Panc1 (cell line): ENCODE data around the gene LUC7L.

ENCODE experiments used
- SIN3A ChIP-seq: IDR thresholded peaks from 2 replicates; pipeline ENCODE4 v1.6.1; 2012; ENCODE audit warnings: low read depth, mild to moderate bottlenecking, low read length, moderate library complexity, borderline replicate concordance; ENCODE audit not compliant: insufficient read depth
- TCF7L2 ChIP-seq: IDR thresholded peaks from 2 replicates; pipeline ENCODE4 v1.6.1; 2011; ENCODE audit warnings: mild to moderate bottlenecking, low read depth, low read length, inconsistent platforms
- TF ChIP-seq, protein P1 (sequence below): fragments of 450-650 bp; IDR thresholded peaks from 2 replicates; pipeline ENCODE4 v1.5.1; 2017; ENCODE audit warnings: mild to moderate bottlenecking

DNA sequence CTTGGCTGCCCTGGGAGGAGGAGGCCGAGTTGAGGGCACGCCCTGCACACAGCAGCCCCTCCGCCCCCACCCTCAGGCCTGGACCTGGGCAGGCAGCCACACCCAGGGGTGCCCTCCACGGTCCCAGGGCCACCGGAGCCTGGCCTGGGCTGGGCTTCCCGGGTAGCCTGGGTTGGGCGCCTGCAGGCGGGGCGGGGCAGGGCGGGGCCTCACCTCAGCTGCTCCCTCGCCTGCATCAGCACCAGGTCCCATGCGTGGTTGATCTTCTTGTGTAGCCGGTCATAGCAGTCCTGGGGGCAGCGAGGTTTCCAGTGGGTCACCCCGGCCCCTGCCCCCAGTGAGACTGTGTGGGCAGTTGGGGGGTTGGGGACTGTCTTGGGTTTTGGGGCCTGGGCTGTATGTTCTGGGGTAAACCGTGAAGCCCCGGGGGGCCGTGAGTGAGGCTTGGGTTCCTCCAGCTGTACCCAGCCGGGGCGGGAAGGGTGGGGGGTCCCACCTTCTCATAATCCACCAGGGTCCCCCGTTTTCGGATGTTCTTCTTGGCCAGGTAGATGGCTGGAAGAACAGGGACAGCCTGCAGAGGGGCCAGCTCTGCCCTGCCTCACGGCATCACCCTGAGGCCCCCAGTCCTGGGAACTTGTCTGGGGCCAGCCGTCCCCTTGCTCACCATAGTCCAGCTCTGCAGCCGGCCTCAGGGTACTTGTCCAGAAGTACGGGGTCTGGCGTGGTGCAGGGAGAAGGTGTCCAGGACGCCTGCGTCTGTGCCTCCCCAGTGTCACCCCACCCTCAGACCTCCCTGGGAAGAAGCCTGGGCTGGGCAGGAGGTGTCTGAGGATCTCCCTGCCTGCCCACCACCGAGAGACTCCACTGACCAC lies 44.5 kb upstream of the LUC7L start:
- TF ChIP-seq, protein P1, sequence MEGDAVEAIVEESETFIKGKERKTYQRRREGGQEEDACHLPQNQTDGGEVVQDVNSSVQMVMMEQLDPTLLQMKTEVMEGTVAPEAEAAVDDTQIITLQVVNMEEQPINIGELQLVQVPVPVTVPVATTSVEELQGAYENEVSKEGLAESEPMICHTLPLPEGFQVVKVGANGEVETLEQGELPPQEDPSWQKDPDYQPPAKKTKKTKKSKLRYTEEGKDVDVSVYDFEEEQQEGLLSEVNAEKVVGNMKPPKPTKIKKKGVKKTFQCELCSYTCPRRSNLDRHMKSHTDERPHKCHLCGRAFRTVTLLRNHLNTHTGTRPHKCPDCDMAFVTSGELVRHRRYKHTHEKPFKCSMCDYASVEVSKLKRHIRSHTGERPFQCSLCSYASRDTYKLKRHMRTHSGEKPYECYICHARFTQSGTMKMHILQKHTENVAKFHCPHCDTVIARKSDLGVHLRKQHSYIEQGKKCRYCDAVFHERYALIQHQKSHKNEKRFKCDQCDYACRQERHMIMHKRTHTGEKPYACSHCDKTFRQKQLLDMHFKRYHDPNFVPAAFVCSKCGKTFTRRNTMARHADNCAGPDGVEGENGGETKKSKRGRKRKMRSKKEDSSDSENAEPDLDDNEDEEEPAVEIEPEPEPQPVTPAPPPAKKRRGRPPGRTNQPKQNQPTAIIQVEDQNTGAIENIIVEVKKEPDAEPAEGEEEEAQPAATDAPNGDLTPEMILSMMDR, result no peak
- TF ChIP-seq TCF7L2, result no peak
- no peak for TF ChIP-seq SIN3A
